Measurements from ENCODE around the gene TAB3.

The TAB3 gene

GRCh38 chrX:30881797-30882196, 7.3 kb downstream of the TAB3 start:
- no peak for DNase-seq

- no peak for DNase-seq
These were observed 7.7 kb downstream of the TAB3 start for GRCh38 chrX:30881390-30881789.

GRCh38 chrX:30880058-30880457, 9.0 kb downstream of the TAB3 start:
- DNase-seq, result no peak

GRCh38 chrX:30876367-30876766, 12.7 kb downstream of the TAB3 start:
- no peak for DNase-seq

GRCh38 chrX:30875957-30876356, 13.1 kb downstream of the TAB3 start:
- no peak for DNase-seq

GRCh38 chrX:30874851-30875250, 14.2 kb downstream of the TAB3 start:
- DNase-seq, result no peak

- no peak for DNase-seq
These were observed 18.5 kb downstream of the TAB3 start for GRCh38 chrX:30870572-30870971.

- no peak for DNase-seq
These were observed 23.4 kb downstream of the TAB3 start for GRCh38 chrX:30865612-30866011.

- no peak for DNase-seq
These were observed 24.0 kb downstream of the TAB3 start for GRCh38 chrX:30865015-30865414.

- no peak for DNase-seq
These were observed 24.7 kb downstream of the TAB3 start for GRCh38 chrX:30864383-30864785.

GRCh38 chrX:30863974-30864373, 25.1 kb downstream of the TAB3 start:
- no peak for DNase-seq

- DNase-seq, result no peak
These were observed 31.0 kb downstream of the TAB3 start for GRCh38 chrX:30858098-30858497.

- DNase-seq, result no peak
These were observed 37.6 kb downstream of the TAB3 start for GRCh38 chrX:30851449-30851848.

GRCh38 chrX:30835373-30835772, 53.7 kb downstream of the TAB3 start:
- no peak for DNase-seq

GRCh38 chrX:30833896-30834295, 55.2 kb downstream of the TAB3 start:
- DNase-seq, result no peak

GRCh38 chrX:30831082-30831481, 58.0 kb downstream of the TAB3 start:
- no peak for DNase-seq

GRCh38 chrX:30830326-30830943, 58.6 kb downstream of the TAB3 start:
- DNase-seq, result no peak

- no peak for DNase-seq
These were observed 64.8 kb downstream of the TAB3 start for GRCh38 chrX:30824275-30824674.

- DNase-seq, result no peak
These were observed 66.3 kb downstream of the TAB3 start for GRCh38 chrX:30822764-30823163.

GRCh38 chrX:30822068-30822681, 66.9 kb downstream of the TAB3 start:
- no peak for DNase-seq

- DNase-seq, result no peak
These were observed 67.9 kb downstream of the TAB3 start for GRCh38 chrX:30821116-30821515.

GRCh38 chrX:30819080-30819479, 70.0 kb downstream of the TAB3 start:
- no peak for DNase-seq

GRCh38 chrX:30816079-30816478, 73.0 kb downstream of the TAB3 start:
- DNase-seq, result no peak

GRCh38 chrX:30814978-30815377, 74.1 kb downstream of the TAB3 start:
- no peak for DNase-seq

GRCh38 chrX:30812326-30812725, 76.7 kb downstream of the TAB3 start:
- no peak for DNase-seq
